ENCODE data around the gene ORAI2.
"Not testable (repeated sequence)": the region's sequence is repeated elsewhere in the genome, so short reads cannot be mapped to it uniquely, and the experiment has no call there.

The ORAI2 gene

DNA sequence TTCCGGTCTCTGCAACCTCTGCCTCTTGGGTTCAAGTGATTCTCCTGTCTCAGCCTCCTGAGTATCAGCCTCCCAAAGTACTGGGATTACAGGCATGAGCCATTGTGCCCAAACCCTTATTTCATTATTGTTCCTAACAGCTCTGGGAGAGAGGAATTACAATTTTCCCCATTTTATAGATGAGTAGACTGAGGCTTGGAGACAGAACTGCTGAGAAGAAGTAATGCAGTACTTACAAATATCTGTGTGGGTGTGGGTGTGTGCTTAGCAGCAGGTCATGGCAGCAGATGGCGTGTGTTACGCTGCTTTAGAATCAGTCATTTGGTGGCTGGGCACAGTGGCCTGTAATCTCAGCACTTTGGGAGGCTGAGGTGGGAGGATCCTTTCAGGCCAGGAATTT, 29.8 kb upstream of the ORAI2 start:
- DNase-seq = no peak
- TF ChIP-seq, protein P1, sequence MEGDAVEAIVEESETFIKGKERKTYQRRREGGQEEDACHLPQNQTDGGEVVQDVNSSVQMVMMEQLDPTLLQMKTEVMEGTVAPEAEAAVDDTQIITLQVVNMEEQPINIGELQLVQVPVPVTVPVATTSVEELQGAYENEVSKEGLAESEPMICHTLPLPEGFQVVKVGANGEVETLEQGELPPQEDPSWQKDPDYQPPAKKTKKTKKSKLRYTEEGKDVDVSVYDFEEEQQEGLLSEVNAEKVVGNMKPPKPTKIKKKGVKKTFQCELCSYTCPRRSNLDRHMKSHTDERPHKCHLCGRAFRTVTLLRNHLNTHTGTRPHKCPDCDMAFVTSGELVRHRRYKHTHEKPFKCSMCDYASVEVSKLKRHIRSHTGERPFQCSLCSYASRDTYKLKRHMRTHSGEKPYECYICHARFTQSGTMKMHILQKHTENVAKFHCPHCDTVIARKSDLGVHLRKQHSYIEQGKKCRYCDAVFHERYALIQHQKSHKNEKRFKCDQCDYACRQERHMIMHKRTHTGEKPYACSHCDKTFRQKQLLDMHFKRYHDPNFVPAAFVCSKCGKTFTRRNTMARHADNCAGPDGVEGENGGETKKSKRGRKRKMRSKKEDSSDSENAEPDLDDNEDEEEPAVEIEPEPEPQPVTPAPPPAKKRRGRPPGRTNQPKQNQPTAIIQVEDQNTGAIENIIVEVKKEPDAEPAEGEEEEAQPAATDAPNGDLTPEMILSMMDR (IDR thresholded peaks at IDR 0.05) = no peak
- Mint-ChIP-seq H3K27ac (peak overlapping the region; percentile 55), H3K4me1 (peaks cover 10% of the 10 kb centered on the region), H3K9me3 (peaks cover 9% of the 10 kb centered on the region), H3K27me3 (ENCODE audit: low read depth, poor library complexity) (no peaks in the 10 kb centered on the region), H3K4me3 (no peak overlapping the region), H3K36me3 (ENCODE audit: low read depth) (peaks cover 82% of the 10 kb centered on the region)

DNA sequence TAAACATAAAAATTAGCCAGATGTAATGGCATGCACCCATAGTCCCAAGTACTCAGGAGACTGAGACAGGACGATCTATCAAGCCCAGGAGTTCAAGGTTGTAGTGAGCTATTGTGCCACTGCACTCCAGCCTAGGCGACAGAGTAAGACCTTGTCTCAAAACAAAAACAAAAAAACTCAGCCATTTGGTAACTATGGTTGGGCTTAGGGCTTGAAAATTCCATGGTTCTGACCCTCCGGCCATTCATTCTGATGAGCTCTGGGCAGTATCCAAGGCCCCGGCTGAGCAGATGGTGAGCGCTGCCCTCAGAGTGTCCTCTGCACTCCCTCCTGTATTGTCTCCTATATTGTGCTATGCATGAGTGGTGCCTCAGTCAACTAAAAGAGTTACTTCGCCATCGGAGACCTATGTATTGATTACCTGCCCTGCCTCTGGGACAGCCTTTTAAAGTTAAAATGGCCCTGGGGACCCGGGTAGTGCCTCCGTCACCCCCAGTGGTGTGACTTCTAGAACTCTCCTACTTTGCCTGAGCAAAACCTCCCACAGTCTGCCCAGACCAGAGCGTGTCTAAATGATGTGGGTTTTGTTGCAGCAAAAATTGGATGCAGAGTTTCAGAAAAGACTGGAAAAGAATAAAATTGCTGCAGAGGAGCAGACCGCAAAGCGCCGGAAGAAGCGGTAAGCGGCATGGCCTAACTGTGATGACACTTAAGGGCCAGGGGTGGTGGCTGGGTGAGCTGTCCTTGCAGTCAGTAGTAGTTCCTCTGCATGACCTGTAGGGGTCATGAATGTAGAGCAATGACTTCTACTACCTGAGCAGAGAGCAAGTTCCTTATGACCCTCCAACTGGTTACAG, 29.1 kb upstream of the ORAI2 start:
- TF ChIP-seq, protein P1 (IDR thresholded peaks at IDR 0.05) = peak; percentile 69
- no peaks in the 10 kb centered on the region for H3K27me3 Mint-ChIP-seq (ENCODE audit: low read depth, poor library complexity)
- peaks cover 83% of the 10 kb centered on the region for H3K36me3 Mint-ChIP-seq (ENCODE audit: low read depth)

GRCh38 chr7:102404862-102405188, 28.6 kb upstream of the ORAI2 start:
- H3K4me3 Mint-ChIP-seq; H3K27me3 Mint-ChIP-seq (ENCODE audit: low read depth, poor library complexity); DNase-seq; H3K27ac Mint-ChIP-seq: not testable (repeated sequence)
- TF ChIP-seq, protein P1 (IDR thresholded peaks at IDR 0.05) = peak; percentile 20
- Mint-ChIP-seq H3K36me3 (ENCODE audit: low read depth) (peaks cover 84% of the 10 kb centered on the region), H3K4me1 (peaks cover 10% of the 10 kb centered on the region), H3K9me3 (peaks cover 20% of the 10 kb centered on the region)

More for the DNA sequence above, 29.1 kb upstream of the ORAI2 start:
- DNase-seq = peak; percentile 41
- Mint-ChIP-seq H3K9me3 (peaks cover 14% of the 10 kb centered on the region), H3K4me3 (no peak overlapping the region), H3K4me1 (peaks cover 10% of the 10 kb centered on the region), H3K27ac (peak overlapping the region; percentile 64)

- DNase-seq = no peak
- H3K4me3 Mint-ChIP-seq = no peak overlapping the region
- TF ChIP-seq, protein P1 (IDR thresholded peaks at IDR 0.05) = no peak
- H3K4me1 Mint-ChIP-seq = peaks cover 10% of the 10 kb centered on the region
- peaks cover 30% of the 10 kb centered on the region for H3K9me3 Mint-ChIP-seq
- no peak overlapping the region for H3K27ac Mint-ChIP-seq
- no peaks in the 10 kb centered on the region for H3K27me3 Mint-ChIP-seq (ENCODE audit: low read depth, poor library complexity)
- peaks cover 92% of the 10 kb centered on the region for H3K36me3 Mint-ChIP-seq (ENCODE audit: low read depth)
These were observed 25.5 kb upstream of the ORAI2 start for GRCh38 chr7:102407910-102408309.

DNA sequence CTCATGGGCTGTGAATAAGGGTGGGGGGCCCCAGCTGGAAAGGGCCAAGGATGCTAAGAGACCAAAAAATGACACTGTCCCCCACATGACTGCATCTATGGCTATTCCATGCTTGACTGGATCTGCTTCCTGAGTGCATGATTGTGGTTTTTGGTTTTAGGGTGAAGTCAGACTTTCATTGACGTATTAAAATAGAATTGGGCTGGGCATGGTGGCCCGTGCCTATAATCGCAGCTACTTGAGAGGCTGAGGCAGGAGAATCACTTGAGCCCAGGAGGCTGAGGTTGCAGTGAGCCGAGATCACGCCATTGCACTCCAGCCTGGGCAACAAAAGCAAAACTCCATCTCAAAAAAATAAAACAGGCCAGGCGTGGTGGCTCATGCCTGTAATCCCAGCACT, 24.8 kb upstream of the ORAI2 start:
- DNase-seq; H3K4me3 Mint-ChIP-seq; H3K4me1 Mint-ChIP-seq; H3K27me3 Mint-ChIP-seq (ENCODE audit: low read depth, poor library complexity); H3K27ac Mint-ChIP-seq: not testable (repeated sequence)
- H3K9me3 Mint-ChIP-seq = peaks cover 30% of the 10 kb centered on the region
- H3K36me3 Mint-ChIP-seq (ENCODE audit: low read depth) = peaks cover 93% of the 10 kb centered on the region

DNA sequence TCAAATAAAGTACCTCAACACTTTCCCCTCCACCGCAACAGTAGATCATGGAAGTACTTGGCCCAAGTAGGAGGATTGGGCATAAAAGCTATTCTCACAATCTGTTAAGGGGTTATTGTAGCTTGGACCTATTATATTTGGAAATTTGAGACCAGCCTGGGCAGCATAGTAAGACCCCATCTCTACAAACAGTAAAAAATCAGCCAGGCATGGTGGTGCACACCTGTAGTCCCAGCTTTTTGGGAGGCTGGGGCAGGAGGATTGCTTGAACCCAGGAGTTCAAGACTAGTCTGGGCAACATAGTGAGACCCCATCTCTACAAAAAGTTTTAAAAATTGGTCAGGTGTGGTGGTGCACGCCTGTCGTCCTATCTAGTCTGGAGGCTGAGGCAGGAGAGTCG, 24.0 kb upstream of the ORAI2 start:
- TF ChIP-seq, protein P1 (IDR thresholded peaks at IDR 0.05) = no peak
- Mint-ChIP-seq H3K4me3 (no peak overlapping the region), H3K9me3 (peaks cover 30% of the 10 kb centered on the region), H3K36me3 (ENCODE audit: low read depth) (peaks cover 93% of the 10 kb centered on the region), H3K4me1 (peaks cover 2% of the 10 kb centered on the region), H3K27me3 (ENCODE audit: low read depth, poor library complexity) (no peaks in the 10 kb centered on the region), H3K27ac (no peak overlapping the region)
- no peak for DNase-seq

Data from nephron progenitor cell (in vitro differentiated cells).